Esophagus squamous epithelium (tissue), 5 donors: Measurements from ENCODE around the gene ZNF555. TPM values are rescaled to one million over a fixed set of nuclear protein-coding genes. Genes with fewer than 3 reads are reported as not detected.

Experiments used
- DNase-seq: peaks from one replicate; lab custom pipeline; 2025; lab: John Stamatoyannopoulos, UW
- H3K27ac ChIP-seq, 4 donors: fragments of 200-600 bp; sonication (generic); one replicate each; pipeline ENCODE4 v1.5.1; 2016 to 2019; ENCODE audit warnings: mild to moderate bottlenecking in 1 of 4
- H3K27me3 ChIP-seq, 4 donors: fragments of 200-600 bp; sonication (generic); 1 replicate in 3 of 4; 2 replicates in 1 of 4; pipeline versions ENCODE4 v1.5.1 to v1.6.0; 2017 to 2021; ENCODE audit warnings: antibody characterized with exemption in 1 of 4
- H3K36me3 ChIP-seq, 3 donors: fragments of 200-600 bp; sonication (generic); one replicate each; pipeline ENCODE4 v1.5.1; 2016 to 2019
- H3K4me1 ChIP-seq, 3 donors: fragments of 200-600 bp; sonication (generic); one replicate each; pipeline ENCODE4 v1.5.1; 2017 to 2019
- H3K4me3 ChIP-seq, 4 donors: fragments of 200-600 bp; sonication (generic); 1 replicate in 3 of 4; 2 replicates in 1 of 4; pipeline ENCODE4 v1.5.1; 2016 to 2019; ENCODE audit warnings: mild to moderate bottlenecking in 2 of 4, moderate library complexity in 1 of 4
- H3K9me3 ChIP-seq, 3 donors: fragments of 200-600 bp; sonication (generic); one replicate each; pipeline ENCODE4 v1.5.1; 2016 to 2019
- POLR2A ChIP-seq, 4 donors: fragments of 450-650 bp; IDR thresholded peaks; one replicate each; pipeline ENCODE4 v1.6.1; 2017; ENCODE audit warnings: antibody characterized with exemption in 4 of 4, mild to moderate bottlenecking in 4 of 4, moderate library complexity in 3 of 4
- WGBS, 2 donors: methylation state at CpG; one replicate each; pipeline ENCODE4 v1.1.5; 2018; 5-methylcytosine and 5-hydroxymethylcytosine counted together
- intact Hi-C: fragments of 100-400 bp; cut with DNase I; formaldehyde crosslinking; loops from one replicate; pipeline ENCODE4 v1.15.0; 2022
- total RNA-seq, 4 donors: library from RNA; depleted of rRNA; stranded (reverse); fragments of >200 nt; gene quantifications; one replicate each; pipeline ENCODE4 v1.1.0, GENCODE V29; 2016
- TF ChIP-seq, protein P1 (sequence below), 6 experiments: fragments of 450-650 bp in 4 of 6; fragments of 200-600 bp in 2 of 6; sonication (generic) in 2 of 6; IDR thresholded peaks; one replicate each; pipeline ENCODE4 v1.5.1; 2016 to 2019; ENCODE audit warnings: antibody characterized with exemption in 6 of 6, mild to moderate bottlenecking in 4 of 6, moderate library complexity in 4 of 6
- donor health status: DM: yes; HTN: yes; CAD: no.

Gene ZNF555
- total RNA-seq, 4 donors from 2014 or later, result 2.0 to 4.4 (median 2.4) TPM

DNA sequence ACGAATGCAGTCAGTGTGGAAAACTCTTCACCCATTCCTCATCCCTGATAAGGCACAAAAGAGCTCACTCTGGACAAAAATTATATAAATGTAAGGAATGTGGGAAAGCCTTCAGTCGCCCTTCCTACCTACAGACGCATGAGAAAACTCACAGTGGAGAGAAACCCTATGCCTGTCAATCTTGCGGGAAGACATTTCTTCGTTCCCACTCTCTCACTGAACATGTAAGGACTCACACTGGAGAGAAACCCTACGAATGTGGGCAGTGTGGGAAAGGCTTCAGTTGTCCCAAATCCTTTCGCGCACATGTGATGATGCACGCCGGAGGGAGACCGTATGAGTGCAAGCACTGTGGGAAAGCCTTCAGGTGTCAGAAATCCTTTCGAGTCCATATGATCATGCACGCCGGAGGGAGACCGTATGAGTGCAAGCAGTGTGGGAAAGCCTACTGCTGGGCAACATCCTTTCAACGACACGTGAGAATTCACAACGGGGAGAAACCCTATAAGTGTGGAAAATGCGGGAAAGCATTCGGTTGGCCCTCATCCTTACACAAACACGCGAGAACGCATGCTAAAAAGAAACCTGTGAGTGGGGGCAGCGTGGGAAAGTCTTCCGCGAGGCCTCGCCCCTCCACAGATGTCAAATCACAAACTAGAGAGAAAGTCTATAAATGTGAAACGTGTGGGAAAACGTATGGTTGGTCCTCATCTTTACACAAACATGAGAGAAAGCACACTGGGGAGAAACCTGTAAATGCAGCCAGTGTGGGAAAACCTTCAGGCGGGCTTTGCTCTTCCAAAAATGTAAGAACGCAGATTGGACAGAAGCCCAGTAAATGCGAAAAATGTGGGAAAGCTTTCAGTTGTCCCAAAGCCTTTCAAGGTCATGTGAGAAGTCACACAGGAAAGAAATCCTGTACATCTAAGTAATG is 36.4 kb downstream of the ZNF555 start:
- 89 to 91% methylated on average over 29 to 32 of the region's 32 CpGs for WGBS, 2 donors
- H3K27ac ChIP-seq, result no peak overlapping the region
- H3K36me3 ChIP-seq, result peaks cover 0 to 37% (median 0%) of the 10 kb centered on the region in 3 donors
- TF ChIP-seq, protein P1, sequence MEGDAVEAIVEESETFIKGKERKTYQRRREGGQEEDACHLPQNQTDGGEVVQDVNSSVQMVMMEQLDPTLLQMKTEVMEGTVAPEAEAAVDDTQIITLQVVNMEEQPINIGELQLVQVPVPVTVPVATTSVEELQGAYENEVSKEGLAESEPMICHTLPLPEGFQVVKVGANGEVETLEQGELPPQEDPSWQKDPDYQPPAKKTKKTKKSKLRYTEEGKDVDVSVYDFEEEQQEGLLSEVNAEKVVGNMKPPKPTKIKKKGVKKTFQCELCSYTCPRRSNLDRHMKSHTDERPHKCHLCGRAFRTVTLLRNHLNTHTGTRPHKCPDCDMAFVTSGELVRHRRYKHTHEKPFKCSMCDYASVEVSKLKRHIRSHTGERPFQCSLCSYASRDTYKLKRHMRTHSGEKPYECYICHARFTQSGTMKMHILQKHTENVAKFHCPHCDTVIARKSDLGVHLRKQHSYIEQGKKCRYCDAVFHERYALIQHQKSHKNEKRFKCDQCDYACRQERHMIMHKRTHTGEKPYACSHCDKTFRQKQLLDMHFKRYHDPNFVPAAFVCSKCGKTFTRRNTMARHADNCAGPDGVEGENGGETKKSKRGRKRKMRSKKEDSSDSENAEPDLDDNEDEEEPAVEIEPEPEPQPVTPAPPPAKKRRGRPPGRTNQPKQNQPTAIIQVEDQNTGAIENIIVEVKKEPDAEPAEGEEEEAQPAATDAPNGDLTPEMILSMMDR (IDR thresholded peaks at IDR 0.05), result no peak
- TF ChIP-seq POLR2A (IDR thresholded peaks at IDR 0.05), result no peak
- H3K4me1 ChIP-seq, result no peaks in the 10 kb centered on the region
- no peak overlapping the region for H3K4me3 ChIP-seq
- intact Hi-C loops, result no loop called here
- no peak for DNase-seq
- H3K27me3 ChIP-seq, result no peaks in the 10 kb centered on the region
- H3K9me3 ChIP-seq, result peaks cover 9 to 48% (median 41%) of the 10 kb centered on the region in 3 donors

DNA sequence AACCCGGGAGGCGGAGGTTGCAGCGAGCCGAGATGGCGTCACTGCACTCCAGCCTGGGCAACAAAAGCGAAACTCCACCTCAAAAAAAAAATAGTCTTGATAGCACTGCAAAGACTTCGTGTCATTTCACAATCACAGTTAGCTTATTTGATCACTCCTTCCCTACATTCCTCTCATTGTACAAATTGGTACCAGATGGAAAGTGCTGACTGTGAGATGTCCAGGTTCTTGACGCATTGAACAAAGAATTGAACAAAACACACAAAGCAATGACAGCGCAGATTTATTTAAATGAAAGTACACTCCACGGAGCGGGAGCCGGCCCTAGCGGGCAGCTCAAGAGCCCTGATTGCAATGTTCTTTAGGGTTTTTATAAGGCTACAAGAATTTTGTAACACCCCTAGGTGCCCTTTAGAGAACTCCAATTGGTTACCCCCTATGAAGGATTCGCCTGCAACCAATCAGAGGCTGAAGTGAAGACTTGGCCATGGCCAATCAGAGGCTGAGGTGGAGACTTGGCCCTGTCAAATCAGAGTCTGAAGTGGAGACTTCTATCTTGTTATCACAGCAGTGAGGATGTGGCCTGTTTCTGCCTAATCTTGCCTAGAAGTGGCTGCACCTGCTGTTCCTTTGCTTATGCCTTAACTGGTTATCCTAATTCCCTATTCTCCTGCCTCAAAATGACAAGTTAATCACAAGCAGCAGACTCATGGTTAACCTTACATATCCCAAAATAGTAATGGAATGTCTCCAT is 42.6 kb downstream of the ZNF555 start:
- no peak for TF ChIP-seq POLR2A (IDR thresholded peaks at IDR 0.05)
- TF ChIP-seq, protein P1 (IDR thresholded peaks at IDR 0.05), result no peak
- no peak overlapping the region for H3K27ac ChIP-seq
- no peak overlapping the region for H3K4me3 ChIP-seq
- peaks cover 0 to 10% (median 7%) of the 10 kb centered on the region in 3 donors for H3K9me3 ChIP-seq
- intact Hi-C loops, result no loop called here
- 81 to 85% methylated on average over 13 to 14 of the region's 14 CpGs for WGBS, 2 donors
- peaks cover 0 to 11% (median 0%) of the 10 kb centered on the region in 3 donors for H3K4me1 ChIP-seq
- no peaks in the 10 kb centered on the region for H3K36me3 ChIP-seq
- no peaks in the 10 kb centered on the region for H3K27me3 ChIP-seq
- no peak for DNase-seq

DNA sequence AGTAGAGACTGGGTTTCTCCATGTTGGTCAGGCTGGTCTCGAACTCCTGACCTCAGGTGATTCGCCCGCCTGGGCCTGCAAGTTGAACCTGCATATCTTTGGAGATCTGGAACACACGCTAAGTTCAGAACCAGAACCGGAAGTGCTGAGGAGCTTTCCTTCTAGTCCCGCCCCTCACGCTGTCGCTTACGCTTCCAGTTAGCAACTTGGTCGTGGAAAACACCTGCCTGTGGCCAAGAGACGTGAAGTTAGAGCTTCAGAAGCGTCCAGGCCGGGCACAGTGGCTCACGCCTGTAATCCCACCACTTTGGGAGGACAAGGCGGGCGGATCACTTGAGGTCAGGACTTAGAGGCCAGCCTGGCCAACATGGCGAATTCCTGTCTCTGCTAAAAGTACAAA is 44.5 kb downstream of the ZNF555 start:
- Histone ChIP-seq H3K9me3 (peaks cover 0 to 1% (median 0%) of the 10 kb centered on the region in 3 donors), H3K27ac (no peak overlapping the region), H3K27me3 (no peaks in the 10 kb centered on the region), H3K4me3 (no peak overlapping the region), H3K4me1 (peaks cover 0 to 11% (median 0%) of the 10 kb centered on the region in 3 donors), H3K36me3 (no peaks in the 10 kb centered on the region)
- 79 to 95% methylated on average over 4 to 8 of the region's 17 CpGs for WGBS, 2 donors
- no peak for DNase-seq
- intact Hi-C loops, result no loop called here
- TF ChIP-seq, protein P1 (IDR thresholded peaks at IDR 0.05), result no peak
- no peak for TF ChIP-seq POLR2A (IDR thresholded peaks at IDR 0.05)

DNA sequence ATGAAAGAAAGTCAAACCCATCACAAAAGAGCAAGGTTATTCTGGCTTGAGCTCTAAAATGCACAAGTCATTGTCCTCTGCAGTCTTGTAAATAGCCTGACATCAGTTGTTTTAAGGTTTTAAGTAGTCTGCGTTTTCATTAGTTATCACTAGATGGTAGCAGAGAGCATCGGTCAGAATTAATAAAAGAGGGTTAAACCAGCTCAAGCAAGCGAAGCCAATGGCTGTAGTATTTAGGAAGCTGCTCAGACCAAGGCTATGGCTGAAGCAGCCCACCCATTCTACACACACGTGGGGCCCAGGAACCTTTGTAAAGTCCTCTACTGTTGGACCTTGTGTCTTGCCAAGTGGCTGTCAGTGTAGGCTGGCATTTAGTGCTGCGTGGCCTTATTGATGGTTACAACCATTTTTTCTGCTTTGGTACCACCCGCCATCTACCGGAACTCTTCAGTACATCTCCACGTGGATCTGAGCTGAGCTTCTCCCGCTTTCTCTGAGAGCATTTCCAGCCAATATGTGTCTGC is 46.2 kb downstream of the ZNF555 start:
- WGBS, 2 donors, result 24 to 26% methylated on average over 8 to 9 of the region's 9 CpGs
- no peaks in the 10 kb centered on the region for H3K9me3 ChIP-seq
- no peak overlapping the region for H3K27ac ChIP-seq
- H3K4me1 ChIP-seq, result peaks cover 0 to 11% (median 0%) of the 10 kb centered on the region in 3 donors
- no peak overlapping the region for H3K4me3 ChIP-seq
- no peaks in the 10 kb centered on the region for H3K36me3 ChIP-seq
- no peak for DNase-seq
- intact Hi-C loops, result no loop called here
- H3K27me3 ChIP-seq, result no peaks in the 10 kb centered on the region
- no peak for TF ChIP-seq POLR2A (IDR thresholded peaks at IDR 0.05)
- TF ChIP-seq, protein P1 (IDR thresholded peaks at IDR 0.05), result peak; percentile 53 to 69 (median 58)
